Mammary epithelial cell (primary cell): ENCODE results near the gene MYOM3.

Source experiments
- EZH2 ChIP-seq: IDR thresholded peaks from 2 replicates; pipeline ENCODE4 v1.6.1; 2012; ENCODE audit warnings: low read length, inconsistent platforms, borderline replicate concordance
- TF ChIP-seq, protein P1 (sequence below), 2 donors: IDR thresholded peaks in 1 of 2; conservative IDR thresholded peaks in 1 of 2; 2 replicates each; pipeline ENCODE4 v1.5.1; 2011 to 2012; ENCODE audit warnings: inconsistent platforms in 2 of 2, low read length in 2 of 2, mild to moderate bottlenecking in 2 of 2, control low read depth in 1 of 2, low read depth in 1 of 2; ENCODE audit not compliant: insufficient read depth in 1 of 2; ENCODE audit errors: extremely low read depth in 1 of 2

DNA sequence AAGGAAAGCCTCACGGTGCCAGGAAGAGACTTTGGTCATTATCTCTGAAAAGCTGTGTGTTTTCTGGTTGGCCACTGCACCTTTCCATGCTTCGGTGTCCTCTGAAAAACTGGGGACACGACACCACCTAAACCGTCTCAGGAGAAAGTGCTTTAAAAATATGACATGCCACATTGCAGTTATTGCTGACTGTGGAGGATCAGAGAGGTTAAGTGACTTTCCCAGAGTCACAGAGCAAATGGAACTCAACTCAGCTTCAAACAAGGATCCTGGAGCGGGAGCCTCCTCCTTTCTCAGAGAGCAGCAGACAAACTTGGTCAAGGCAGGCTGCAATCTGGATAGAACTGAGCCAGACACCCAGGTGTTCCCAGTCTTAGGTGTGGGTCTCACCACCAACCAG is 13.8 kb downstream of the MYOM3 start:
- TF ChIP-seq, protein P1, sequence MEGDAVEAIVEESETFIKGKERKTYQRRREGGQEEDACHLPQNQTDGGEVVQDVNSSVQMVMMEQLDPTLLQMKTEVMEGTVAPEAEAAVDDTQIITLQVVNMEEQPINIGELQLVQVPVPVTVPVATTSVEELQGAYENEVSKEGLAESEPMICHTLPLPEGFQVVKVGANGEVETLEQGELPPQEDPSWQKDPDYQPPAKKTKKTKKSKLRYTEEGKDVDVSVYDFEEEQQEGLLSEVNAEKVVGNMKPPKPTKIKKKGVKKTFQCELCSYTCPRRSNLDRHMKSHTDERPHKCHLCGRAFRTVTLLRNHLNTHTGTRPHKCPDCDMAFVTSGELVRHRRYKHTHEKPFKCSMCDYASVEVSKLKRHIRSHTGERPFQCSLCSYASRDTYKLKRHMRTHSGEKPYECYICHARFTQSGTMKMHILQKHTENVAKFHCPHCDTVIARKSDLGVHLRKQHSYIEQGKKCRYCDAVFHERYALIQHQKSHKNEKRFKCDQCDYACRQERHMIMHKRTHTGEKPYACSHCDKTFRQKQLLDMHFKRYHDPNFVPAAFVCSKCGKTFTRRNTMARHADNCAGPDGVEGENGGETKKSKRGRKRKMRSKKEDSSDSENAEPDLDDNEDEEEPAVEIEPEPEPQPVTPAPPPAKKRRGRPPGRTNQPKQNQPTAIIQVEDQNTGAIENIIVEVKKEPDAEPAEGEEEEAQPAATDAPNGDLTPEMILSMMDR (conservative IDR thresholded peaks at IDR 0.05 in 1 of 2, IDR thresholded peaks at IDR 0.05 in 1 of 2; ENCODE audit: extremely low read depth in 1 of 2, insufficient read depth in 1 of 2, low read depth in 1 of 2, low read length in 2 of 2): no peak
- TF ChIP-seq EZH2: no peak
